HEK293 (cell line): ENCODE measurements around the gene TCAP.

Source experiments
- GLIS2 ChIP-seq: fragments of 450-650 bp; formaldehyde crosslinking; IDR thresholded peaks from 2 replicates; pipeline ENCODE4 v1.5.1; 2016; ENCODE audit warnings: missing biosample characterization, missing genetic modification characterization
- SALL2 ChIP-seq: fragments of 450-650 bp; formaldehyde crosslinking; IDR thresholded peaks from 2 replicates; pipeline ENCODE4 v1.5.0; 2017; ENCODE audit warnings: missing biosample characterization, mild to moderate bottlenecking, missing genetic modification characterization, borderline replicate concordance
- SP7 ChIP-seq: fragments of 450-650 bp; formaldehyde crosslinking; IDR thresholded peaks from 2 replicates; pipeline ENCODE4 v1.5.1; 2016; ENCODE audit warnings: missing biosample characterization, missing genetic modification characterization
- ZBTB1 ChIP-seq: fragments of 450-650 bp; formaldehyde crosslinking; IDR thresholded peaks from 2 replicates; pipeline ENCODE4 v1.5.1; 2016; ENCODE audit warnings: missing biosample characterization, missing genetic modification characterization
- ZBTB8A ChIP-seq: fragments of 450-650 bp; formaldehyde crosslinking; IDR thresholded peaks from 2 replicates; pipeline ENCODE4 v1.5.1; 2016; ENCODE audit warnings: missing biosample characterization, missing genetic modification characterization
- ZNF10 ChIP-seq: fragments of 450-650 bp; formaldehyde crosslinking; IDR thresholded peaks from 2 replicates; pipeline ENCODE4 v1.5.1; 2017; ENCODE audit warnings: missing biosample characterization, missing genetic modification characterization
- ZNF248 ChIP-seq: fragments of 450-650 bp; formaldehyde crosslinking; IDR thresholded peaks from 2 replicates; pipeline ENCODE4 v1.5.1; 2017; ENCODE audit warnings: missing biosample characterization, missing genetic modification characterization
- ZNF274 ChIP-seq, 2 experiments: fragments of 200-500 bp in 1 of 2; fragments of 450-650 bp in 1 of 2; sonication (Bioruptor generic) in 1 of 2; formaldehyde crosslinking in 1 of 2; IDR thresholded peaks; 2 replicates each; pipeline versions ENCODE4 v1.5.1 to v1.6.1; 2014 to 2016; ENCODE audit warnings: borderline replicate concordance in 1 of 2, inconsistent platforms in 1 of 2, low read length in 1 of 2, missing biosample characterization in 1 of 2, missing genetic modification characterization in 1 of 2
- ZNF335 ChIP-seq: fragments of 450-650 bp; formaldehyde crosslinking; conservative IDR thresholded peaks from 2 replicates; pipeline ENCODE4 v1.5.1; 2016; ENCODE audit warnings: missing biosample characterization, missing genetic modification characterization
- ZNF501 ChIP-seq: fragments of 450-650 bp; formaldehyde crosslinking; IDR thresholded peaks from 2 replicates; pipeline ENCODE4 v1.5.1; 2016; ENCODE audit warnings: missing biosample characterization, missing genetic modification characterization
- ZNF555 ChIP-seq: fragments of 450-650 bp; formaldehyde crosslinking; conservative IDR thresholded peaks from 2 replicates; pipeline ENCODE4 v1.5.1; 2017; ENCODE audit warnings: missing biosample characterization, mild to moderate bottlenecking, missing genetic modification characterization, inconsistent platforms
- ZNF629 ChIP-seq: fragments of 450-650 bp; formaldehyde crosslinking; IDR thresholded peaks from 2 replicates; pipeline ENCODE4 v1.5.1; 2017; ENCODE audit warnings: missing biosample characterization, missing genetic modification characterization
- ZNF658 ChIP-seq: fragments of 450-650 bp; formaldehyde crosslinking; IDR thresholded peaks from 2 replicates; pipeline ENCODE4; 2016; ENCODE audit warnings: missing biosample characterization, missing genetic modification characterization
- ZSCAN30 ChIP-seq: fragments of 450-650 bp; IDR thresholded peaks from 2 replicates; pipeline ENCODE4 v1.5.1; 2018; ENCODE audit warnings: missing biosample characterization, mild to moderate bottlenecking, missing genetic modification characterization, moderate library complexity
- TF ChIP-seq, protein P1 (sequence below): fragments of 450-650 bp; formaldehyde crosslinking; IDR thresholded peaks from 2 replicates; pipeline ENCODE4 v1.5.1; 2016; ENCODE audit warnings: missing biosample characterization, missing genetic modification characterization
- TF ChIP-seq, protein P2 (sequence below): fragments of 450-650 bp; formaldehyde crosslinking; conservative IDR thresholded peaks from 2 replicates; pipeline ENCODE4 v1.5.1; 2016; ENCODE audit warnings: low read depth, missing biosample characterization, missing genetic modification characterization
- TF ChIP-seq, protein P3 (sequence below): fragments of 450-650 bp; formaldehyde crosslinking; IDR thresholded peaks from 2 replicates; pipeline ENCODE4 v1.5.1; 2016; ENCODE audit warnings: missing biosample characterization, missing genetic modification characterization
- TF ChIP-seq, protein P4 (sequence below): fragments of 450-650 bp; formaldehyde crosslinking; optimal IDR thresholded peaks from 2 replicates; pipeline ENCODE3; 2016; ENCODE audit warnings: missing biosample characterization, mild to moderate bottlenecking, missing genetic modification characterization
- TF ChIP-seq, protein P5 (sequence below): fragments of 450-650 bp; formaldehyde crosslinking; IDR thresholded peaks from 2 replicates; pipeline ENCODE4 v1.5.1; 2016; ENCODE audit warnings: missing biosample characterization, missing genetic modification characterization
- TF ChIP-seq, protein P6 (sequence below): fragments of 450-650 bp; formaldehyde crosslinking; IDR thresholded peaks from 2 replicates; pipeline ENCODE4 v1.5.1; 2017; ENCODE audit warnings: missing biosample characterization, missing genetic modification characterization
- TF ChIP-seq, protein P7 (sequence below): fragments of 450-650 bp; formaldehyde crosslinking; IDR thresholded peaks from 2 replicates; pipeline ENCODE4 v1.5.1; 2016; ENCODE audit warnings: missing biosample characterization, missing genetic modification characterization

The TCAP gene

DNA sequence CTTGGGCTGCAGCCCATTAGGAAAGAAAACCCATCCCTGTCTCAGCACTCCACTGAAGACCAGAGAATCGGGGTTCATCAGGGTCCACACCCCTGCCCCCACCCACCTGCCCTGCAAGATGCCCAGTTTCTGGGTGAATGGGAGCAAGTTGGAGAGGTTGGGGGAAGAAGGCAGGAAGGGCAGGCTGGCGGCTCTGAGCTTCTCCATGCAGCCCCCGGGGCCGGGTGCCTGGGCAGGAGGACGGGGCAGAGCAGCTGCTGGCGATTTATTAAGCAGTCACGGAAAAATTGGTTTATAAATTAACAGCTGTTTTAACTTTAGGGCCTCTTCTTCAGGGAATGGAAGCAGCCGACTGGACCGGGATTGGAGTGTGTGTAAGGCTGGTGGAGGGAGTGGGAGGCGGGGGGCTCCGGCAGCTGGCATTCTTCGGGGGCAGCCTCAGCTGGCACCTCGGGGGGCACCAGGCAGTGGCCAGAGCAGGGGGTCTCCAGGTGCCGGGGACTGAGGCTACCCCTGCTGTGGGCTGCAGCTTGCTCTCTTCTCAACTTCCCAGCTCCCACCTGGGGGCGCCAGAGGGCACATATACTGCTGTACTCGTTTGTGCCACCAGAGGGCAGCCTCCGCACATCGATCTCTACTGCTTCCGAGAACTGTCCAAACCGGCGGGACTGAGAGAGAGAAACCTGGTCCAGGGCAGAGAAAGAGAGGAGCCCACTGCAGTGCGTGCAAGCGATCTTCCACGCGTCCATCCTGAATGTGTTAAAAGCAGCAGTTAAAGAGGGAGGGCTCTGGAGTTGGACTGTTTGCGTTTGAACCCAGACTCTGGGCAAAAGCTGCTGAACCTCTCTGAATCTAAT, 43.4 kb upstream of the TCAP start (continued):
- TF ChIP-seq, protein P1, sequence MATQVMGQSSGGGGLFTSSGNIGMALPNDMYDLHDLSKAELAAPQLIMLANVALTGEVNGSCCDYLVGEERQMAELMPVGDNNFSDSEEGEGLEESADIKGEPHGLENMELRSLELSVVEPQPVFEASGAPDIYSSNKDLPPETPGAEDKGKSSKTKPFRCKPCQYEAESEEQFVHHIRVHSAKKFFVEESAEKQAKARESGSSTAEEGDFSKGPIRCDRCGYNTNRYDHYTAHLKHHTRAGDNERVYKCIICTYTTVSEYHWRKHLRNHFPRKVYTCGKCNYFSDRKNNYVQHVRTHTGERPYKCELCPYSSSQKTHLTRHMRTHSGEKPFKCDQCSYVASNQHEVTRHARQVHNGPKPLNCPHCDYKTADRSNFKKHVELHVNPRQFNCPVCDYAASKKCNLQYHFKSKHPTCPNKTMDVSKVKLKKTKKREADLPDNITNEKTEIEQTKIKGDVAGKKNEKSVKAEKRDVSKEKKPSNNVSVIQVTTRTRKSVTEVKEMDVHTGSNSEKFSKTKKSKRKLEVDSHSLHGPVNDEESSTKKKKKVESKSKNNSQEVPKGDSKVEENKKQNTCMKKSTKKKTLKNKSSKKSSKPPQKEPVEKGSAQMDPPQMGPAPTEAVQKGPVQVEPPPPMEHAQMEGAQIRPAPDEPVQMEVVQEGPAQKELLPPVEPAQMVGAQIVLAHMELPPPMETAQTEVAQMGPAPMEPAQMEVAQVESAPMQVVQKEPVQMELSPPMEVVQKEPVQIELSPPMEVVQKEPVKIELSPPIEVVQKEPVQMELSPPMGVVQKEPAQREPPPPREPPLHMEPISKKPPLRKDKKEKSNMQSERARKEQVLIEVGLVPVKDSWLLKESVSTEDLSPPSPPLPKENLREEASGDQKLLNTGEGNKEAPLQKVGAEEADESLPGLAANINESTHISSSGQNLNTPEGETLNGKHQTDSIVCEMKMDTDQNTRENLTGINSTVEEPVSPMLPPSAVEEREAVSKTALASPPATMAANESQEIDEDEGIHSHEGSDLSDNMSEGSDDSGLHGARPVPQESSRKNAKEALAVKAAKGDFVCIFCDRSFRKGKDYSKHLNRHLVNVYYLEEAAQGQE (tag by site-specific recombination), result peak; percentile 95
- no peak for TF ChIP-seq ZBTB1 (tag by site-specific recombination)
- TF ChIP-seq, protein P2, sequence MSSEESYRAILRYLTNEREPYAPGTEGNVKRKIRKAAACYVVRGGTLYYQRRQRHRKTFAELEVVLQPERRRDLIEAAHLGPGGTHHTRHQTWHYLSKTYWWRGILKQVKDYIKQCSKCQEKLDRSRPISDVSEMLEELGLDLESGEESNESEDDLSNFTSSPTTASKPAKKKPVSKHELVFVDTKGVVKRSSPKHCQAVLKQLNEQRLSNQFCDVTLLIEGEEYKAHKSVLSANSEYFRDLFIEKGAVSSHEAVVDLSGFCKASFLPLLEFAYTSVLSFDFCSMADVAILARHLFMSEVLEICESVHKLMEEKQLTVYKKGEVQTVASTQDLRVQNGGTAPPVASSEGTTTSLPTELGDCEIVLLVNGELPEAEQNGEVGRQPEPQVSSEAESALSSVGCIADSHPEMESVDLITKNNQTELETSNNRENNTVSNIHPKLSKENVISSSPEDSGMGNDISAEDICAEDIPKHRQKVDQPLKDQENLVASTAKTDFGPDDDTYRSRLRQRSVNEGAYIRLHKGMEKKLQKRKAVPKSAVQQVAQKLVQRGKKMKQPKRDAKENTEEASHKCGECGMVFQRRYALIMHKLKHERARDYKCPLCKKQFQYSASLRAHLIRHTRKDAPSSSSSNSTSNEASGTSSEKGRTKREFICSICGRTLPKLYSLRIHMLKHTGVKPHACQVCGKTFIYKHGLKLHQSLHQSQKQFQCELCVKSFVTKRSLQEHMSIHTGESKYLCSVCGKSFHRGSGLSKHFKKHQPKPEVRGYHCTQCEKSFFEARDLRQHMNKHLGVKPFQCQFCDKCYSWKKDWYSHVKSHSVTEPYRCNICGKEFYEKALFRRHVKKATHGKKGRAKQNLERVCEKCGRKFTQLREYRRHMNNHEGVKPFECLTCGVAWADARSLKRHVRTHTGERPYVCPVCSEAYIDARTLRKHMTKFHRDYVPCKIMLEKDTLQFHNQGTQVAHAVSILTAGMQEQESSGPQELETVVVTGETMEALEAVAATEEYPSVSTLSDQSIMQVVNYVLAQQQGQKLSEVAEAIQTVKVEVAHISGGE (tag by site-specific recombination), result no peak; the same call in 1 of the 2 replicates
- TF ChIP-seq, protein P3, sequence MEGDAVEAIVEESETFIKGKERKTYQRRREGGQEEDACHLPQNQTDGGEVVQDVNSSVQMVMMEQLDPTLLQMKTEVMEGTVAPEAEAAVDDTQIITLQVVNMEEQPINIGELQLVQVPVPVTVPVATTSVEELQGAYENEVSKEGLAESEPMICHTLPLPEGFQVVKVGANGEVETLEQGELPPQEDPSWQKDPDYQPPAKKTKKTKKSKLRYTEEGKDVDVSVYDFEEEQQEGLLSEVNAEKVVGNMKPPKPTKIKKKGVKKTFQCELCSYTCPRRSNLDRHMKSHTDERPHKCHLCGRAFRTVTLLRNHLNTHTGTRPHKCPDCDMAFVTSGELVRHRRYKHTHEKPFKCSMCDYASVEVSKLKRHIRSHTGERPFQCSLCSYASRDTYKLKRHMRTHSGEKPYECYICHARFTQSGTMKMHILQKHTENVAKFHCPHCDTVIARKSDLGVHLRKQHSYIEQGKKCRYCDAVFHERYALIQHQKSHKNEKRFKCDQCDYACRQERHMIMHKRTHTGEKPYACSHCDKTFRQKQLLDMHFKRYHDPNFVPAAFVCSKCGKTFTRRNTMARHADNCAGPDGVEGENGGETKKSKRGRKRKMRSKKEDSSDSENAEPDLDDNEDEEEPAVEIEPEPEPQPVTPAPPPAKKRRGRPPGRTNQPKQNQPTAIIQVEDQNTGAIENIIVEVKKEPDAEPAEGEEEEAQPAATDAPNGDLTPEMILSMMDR (tag by site-specific recombination), result peak; percentile 99
- TF ChIP-seq, protein P4, sequence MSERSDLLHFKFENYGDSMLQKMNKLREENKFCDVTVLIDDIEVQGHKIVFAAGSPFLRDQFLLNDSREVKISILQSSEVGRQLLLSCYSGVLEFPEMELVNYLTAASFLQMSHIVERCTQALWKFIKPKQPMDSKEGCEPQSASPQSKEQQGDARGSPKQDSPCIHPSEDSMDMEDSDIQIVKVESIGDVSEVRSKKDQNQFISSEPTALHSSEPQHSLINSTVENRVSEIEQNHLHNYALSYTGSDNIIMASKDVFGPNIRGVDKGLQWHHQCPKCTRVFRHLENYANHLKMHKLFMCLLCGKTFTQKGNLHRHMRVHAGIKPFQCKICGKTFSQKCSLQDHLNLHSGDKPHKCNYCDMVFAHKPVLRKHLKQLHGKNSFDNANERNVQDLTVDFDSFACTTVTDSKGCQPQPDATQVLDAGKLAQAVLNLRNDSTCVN, result peak; percentile 19
- TF ChIP-seq, protein P5, sequence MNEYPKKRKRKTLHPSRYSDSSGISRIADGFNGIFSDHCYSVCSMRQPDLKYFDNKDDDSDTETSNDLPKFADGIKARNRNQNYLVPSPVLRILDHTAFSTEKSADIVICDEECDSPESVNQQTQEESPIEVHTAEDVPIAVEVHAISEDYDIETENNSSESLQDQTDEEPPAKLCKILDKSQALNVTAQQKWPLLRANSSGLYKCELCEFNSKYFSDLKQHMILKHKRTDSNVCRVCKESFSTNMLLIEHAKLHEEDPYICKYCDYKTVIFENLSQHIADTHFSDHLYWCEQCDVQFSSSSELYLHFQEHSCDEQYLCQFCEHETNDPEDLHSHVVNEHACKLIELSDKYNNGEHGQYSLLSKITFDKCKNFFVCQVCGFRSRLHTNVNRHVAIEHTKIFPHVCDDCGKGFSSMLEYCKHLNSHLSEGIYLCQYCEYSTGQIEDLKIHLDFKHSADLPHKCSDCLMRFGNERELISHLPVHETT (tag by site-specific recombination), result peak; percentile 77
- TF ChIP-seq ZNF10 (tag by site-specific recombination), result 0 out of 2 replicates have a peak, but pooled peaks have one; percentile 14
- peak; percentile 84; the same call in 1 of the 2 replicates for TF ChIP-seq ZSCAN30 (tag by site-specific recombination)
- peak; percentile 26; the same call in 1 of the 2 replicates for TF ChIP-seq ZNF335 (tag by site-specific recombination)
- TF ChIP-seq ZNF555 (tag by site-specific recombination), result no peak
- TF ChIP-seq, protein P6, sequence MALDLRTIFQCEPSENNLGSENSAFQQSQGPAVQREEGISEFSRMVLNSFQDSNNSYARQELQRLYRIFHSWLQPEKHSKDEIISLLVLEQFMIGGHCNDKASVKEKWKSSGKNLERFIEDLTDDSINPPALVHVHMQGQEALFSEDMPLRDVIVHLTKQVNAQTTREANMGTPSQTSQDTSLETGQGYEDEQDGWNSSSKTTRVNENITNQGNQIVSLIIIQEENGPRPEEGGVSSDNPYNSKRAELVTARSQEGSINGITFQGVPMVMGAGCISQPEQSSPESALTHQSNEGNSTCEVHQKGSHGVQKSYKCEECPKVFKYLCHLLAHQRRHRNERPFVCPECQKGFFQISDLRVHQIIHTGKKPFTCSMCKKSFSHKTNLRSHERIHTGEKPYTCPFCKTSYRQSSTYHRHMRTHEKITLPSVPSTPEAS (tag by site-specific recombination), result peak; percentile 12; the same call in 1 of the 2 replicates
- 0 out of 2 replicates have a peak, but pooled peaks have one; percentile 39 for TF ChIP-seq ZNF501 (tag by site-specific recombination)
- TF ChIP-seq ZNF658 (tag by site-specific recombination), result no peak
- TF ChIP-seq ZBTB8A (tag by site-specific recombination), result peak; percentile 32
- TF ChIP-seq, protein P7, sequence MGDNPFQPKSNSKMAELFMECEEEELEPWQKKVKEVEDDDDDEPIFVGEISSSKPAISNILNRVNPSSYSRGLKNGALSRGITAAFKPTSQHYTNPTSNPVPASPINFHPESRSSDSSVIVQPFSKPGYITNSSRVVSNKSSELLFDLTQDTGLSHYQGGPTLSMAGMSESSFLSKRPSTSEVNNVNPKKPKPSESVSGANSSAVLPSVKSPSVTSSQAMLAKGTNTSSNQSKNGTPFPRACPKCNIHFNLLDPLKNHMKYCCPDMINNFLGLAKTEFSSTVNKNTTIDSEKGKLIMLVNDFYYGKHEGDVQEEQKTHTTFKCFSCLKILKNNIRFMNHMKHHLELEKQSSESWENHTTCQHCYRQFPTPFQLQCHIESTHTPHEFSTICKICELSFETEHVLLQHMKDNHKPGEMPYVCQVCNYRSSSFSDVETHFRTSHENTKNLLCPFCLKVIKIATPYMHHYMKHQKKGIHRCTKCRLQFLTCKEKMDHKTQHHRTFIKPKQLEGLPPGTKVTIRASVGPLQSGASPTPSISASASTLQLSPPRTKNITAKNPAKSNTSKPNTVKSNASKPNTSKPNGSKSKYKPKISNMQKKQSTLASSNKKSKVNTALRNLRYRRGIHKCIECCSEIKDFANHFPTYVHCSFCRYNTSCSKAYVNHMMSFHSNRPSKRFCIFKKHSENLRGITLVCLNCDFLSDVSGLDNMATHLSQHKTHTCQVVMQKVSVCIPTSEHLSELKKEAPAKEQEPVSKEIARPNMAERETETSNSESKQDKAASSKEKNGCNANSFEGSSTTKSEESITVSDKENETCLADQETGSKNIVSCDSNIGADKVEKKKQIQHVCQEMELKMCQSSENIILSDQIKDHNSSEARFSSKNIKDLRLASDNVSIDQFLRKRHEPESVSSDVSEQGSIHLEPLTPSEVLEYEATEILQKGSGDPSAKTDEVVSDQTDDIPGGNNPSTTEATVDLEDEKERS (tag by site-specific recombination), result no peak
- TF ChIP-seq ZNF248, result no peak
- peak; percentile 54; the same call in 1 of the 2 replicates for TF ChIP-seq GLIS2
- TF ChIP-seq SALL2, result no peak
- TF ChIP-seq SP7 (tag by site-specific recombination), result peak; percentile 54; the same call in 1 of the 2 replicates
- peak; percentile 35 for TF ChIP-seq ZNF629 (tag by site-specific recombination)
- no peak for TF ChIP-seq ZNF274 (IDR thresholded peaks at IDR 0.05; ENCODE audit: low read length)
- no peak for TF ChIP-seq ZNF274 (tag by site-specific recombination; IDR thresholded peaks at IDR 0.05; ENCODE audit: borderline replicate concordance)
